ENCODE data around the gene EARS2. TPM values are rescaled to one million over a fixed set of nuclear protein-coding genes. Genes with fewer than 3 reads are reported as not detected.

Gene EARS2
- total RNA-seq, 2 donors from 2014 or later: 10.0 to 13.0 TPM

GRCh38 chr16:23579371-23579770 lies 22.2 kb upstream of the EARS2 start:
- H3K4me1 Mint-ChIP-seq: peaks cover 5% of the 10 kb centered on the region
- no peaks in the 10 kb centered on the region for H3K27me3 Mint-ChIP-seq
- no peak overlapping the region for H3K4me3 Mint-ChIP-seq
- H3K27ac Mint-ChIP-seq: peak overlapping the region; percentile 2
- no peak for ATAC-seq
- no peak for DNase-seq
- H3K36me3 Mint-ChIP-seq (ENCODE audit: low read depth): peaks cover 3% of the 10 kb centered on the region
- H3K9me3 ChIP-seq (ENCODE audit: control insufficient read depth, low read length, poor library complexity, severe bottlenecking): no peaks in the 10 kb centered on the region

- Mint-ChIP-seq H3K36me3 (ENCODE audit: low read depth) (no peaks in the 10 kb centered on the region), H3K4me3 (no peak overlapping the region), H3K4me1 (peaks cover 2% of the 10 kb centered on the region), H3K27ac (no peak overlapping the region), H3K27me3 (no peaks in the 10 kb centered on the region)
- H3K9me3 ChIP-seq (ENCODE audit: control insufficient read depth, low read length, poor library complexity, severe bottlenecking): no peaks in the 10 kb centered on the region
- DNase-seq (no peak), ATAC-seq (no peak)
These were observed 21.1 kb upstream of the EARS2 start for GRCh38 chr16:23578101-23578830.

- no peaks in the 10 kb centered on the region for H3K36me3 Mint-ChIP-seq (ENCODE audit: low read depth)
- ATAC-seq: no peak
- no peak overlapping the region for H3K4me3 Mint-ChIP-seq
- no peaks in the 10 kb centered on the region for H3K27me3 Mint-ChIP-seq
- H3K27ac Mint-ChIP-seq: no peak overlapping the region
- peaks cover 2% of the 10 kb centered on the region for H3K4me1 Mint-ChIP-seq
- no peaks in the 10 kb centered on the region for H3K9me3 ChIP-seq (ENCODE audit: control insufficient read depth, low read length, poor library complexity, severe bottlenecking)
- no peak for DNase-seq
These were observed 20.3 kb upstream of the EARS2 start for GRCh38 chr16:23577493-23577892.

- no peaks in the 10 kb centered on the region for H3K27me3 Mint-ChIP-seq
- peaks cover 3% of the 10 kb centered on the region for H3K4me1 Mint-ChIP-seq
- no peak for DNase-seq
- no peak overlapping the region for H3K4me3 Mint-ChIP-seq
- H3K9me3 ChIP-seq (ENCODE audit: control insufficient read depth, low read length, poor library complexity, severe bottlenecking): no peaks in the 10 kb centered on the region
- no peak overlapping the region for H3K27ac Mint-ChIP-seq
- peaks cover 4% of the 10 kb centered on the region for H3K36me3 Mint-ChIP-seq (ENCODE audit: low read depth)
- no peak for ATAC-seq
These were observed 18.7 kb upstream of the EARS2 start for GRCh38 chr16:23575834-23576233.

- no peak overlapping the region for H3K27ac Mint-ChIP-seq
- ATAC-seq: no peak
- DNase-seq: no peak
- H3K4me1 Mint-ChIP-seq: peaks cover 6% of the 10 kb centered on the region
- no peaks in the 10 kb centered on the region for H3K27me3 Mint-ChIP-seq
- no peak overlapping the region for H3K4me3 Mint-ChIP-seq
- H3K9me3 ChIP-seq (ENCODE audit: control insufficient read depth, low read length, poor library complexity, severe bottlenecking): no peaks in the 10 kb centered on the region
- peaks cover 7% of the 10 kb centered on the region for H3K36me3 Mint-ChIP-seq (ENCODE audit: low read depth)
These were observed 16.7 kb upstream of the EARS2 start for GRCh38 chr16:23573817-23574216.

GRCh38 chr16:23572394-23572793 lies 15.2 kb upstream of the EARS2 start:
- Mint-ChIP-seq H3K27ac (peak overlapping the region; percentile 43), H3K4me1 (peaks cover 6% of the 10 kb centered on the region), H3K36me3 (ENCODE audit: low read depth) (peaks cover 7% of the 10 kb centered on the region), H3K27me3 (no peaks in the 10 kb centered on the region), H3K4me3 (no peak overlapping the region)
- ATAC-seq (no peak), DNase-seq (no peak)
- no peaks in the 10 kb centered on the region for H3K9me3 ChIP-seq (ENCODE audit: control insufficient read depth, low read length, poor library complexity, severe bottlenecking)

- peaks cover 6% of the 10 kb centered on the region for H3K4me1 Mint-ChIP-seq
- no peak for DNase-seq
- H3K4me3 Mint-ChIP-seq: no peak overlapping the region
- H3K27ac Mint-ChIP-seq: peak overlapping the region; percentile 43
- H3K9me3 ChIP-seq (ENCODE audit: control insufficient read depth, low read length, poor library complexity, severe bottlenecking): no peaks in the 10 kb centered on the region
- H3K27me3 Mint-ChIP-seq: no peaks in the 10 kb centered on the region
- ATAC-seq: no peak
- H3K36me3 Mint-ChIP-seq (ENCODE audit: low read depth): peaks cover 7% of the 10 kb centered on the region
These were observed 14.7 kb upstream of the EARS2 start for GRCh38 chr16:23571895-23572294.

GRCh38 chr16:23570992-23571632 lies 14.0 kb upstream of the EARS2 start:
- peak overlapping the region; percentile 43 for H3K27ac Mint-ChIP-seq
- ATAC-seq: no peak
- H3K9me3 ChIP-seq (ENCODE audit: control insufficient read depth, low read length, poor library complexity, severe bottlenecking): no peaks in the 10 kb centered on the region
- H3K4me3 Mint-ChIP-seq: no peak overlapping the region
- no peak for DNase-seq
- peaks cover 7% of the 10 kb centered on the region for H3K36me3 Mint-ChIP-seq (ENCODE audit: low read depth)
- H3K4me1 Mint-ChIP-seq: peaks cover 6% of the 10 kb centered on the region
- no peaks in the 10 kb centered on the region for H3K27me3 Mint-ChIP-seq

GRCh38 chr16:23567602-23568001 lies 10.5 kb upstream of the EARS2 start:
- no peaks in the 10 kb centered on the region for H3K9me3 ChIP-seq (ENCODE audit: control insufficient read depth, low read length, poor library complexity, severe bottlenecking)
- Mint-ChIP-seq H3K4me3 (no peak overlapping the region), H3K27me3 (no peaks in the 10 kb centered on the region), H3K4me1 (peaks cover 7% of the 10 kb centered on the region), H3K27ac (no peak overlapping the region), H3K36me3 (ENCODE audit: low read depth) (peaks cover 15% of the 10 kb centered on the region)
- ATAC-seq (no peak), DNase-seq (no peak)

GRCh38 chr16:23566724-23567123 lies 9.6 kb upstream of the EARS2 start:
- H3K4me1 Mint-ChIP-seq: peaks cover 6% of the 10 kb centered on the region
- H3K27ac Mint-ChIP-seq: no peak overlapping the region
- ATAC-seq (no peak), DNase-seq (no peak)
- no peaks in the 10 kb centered on the region for H3K9me3 ChIP-seq (ENCODE audit: control insufficient read depth, low read length, poor library complexity, severe bottlenecking)
- no peak overlapping the region for H3K4me3 Mint-ChIP-seq
- no peaks in the 10 kb centered on the region for H3K27me3 Mint-ChIP-seq
- H3K36me3 Mint-ChIP-seq (ENCODE audit: low read depth): peaks cover 12% of the 10 kb centered on the region

GRCh38 chr16:23564575-23565363 lies 7.6 kb upstream of the EARS2 start:
- Mint-ChIP-seq H3K27me3 (no peaks in the 10 kb centered on the region), H3K4me3 (no peak overlapping the region), H3K36me3 (ENCODE audit: low read depth) (peaks cover 10% of the 10 kb centered on the region), H3K27ac (no peak overlapping the region), H3K4me1 (peaks cover 10% of the 10 kb centered on the region)
- ATAC-seq (no peak), DNase-seq (no peak)
- no peaks in the 10 kb centered on the region for H3K9me3 ChIP-seq (ENCODE audit: control insufficient read depth, low read length, poor library complexity, severe bottlenecking)

- Mint-ChIP-seq H3K27me3 (no peaks in the 10 kb centered on the region), H3K4me1 (peaks cover 12% of the 10 kb centered on the region), H3K36me3 (ENCODE audit: low read depth) (peaks cover 8% of the 10 kb centered on the region), H3K4me3 (no peak overlapping the region), H3K27ac (no peak overlapping the region)
- ATAC-seq (no peak), DNase-seq (no peak)
- no peaks in the 10 kb centered on the region for H3K9me3 ChIP-seq (ENCODE audit: control insufficient read depth, low read length, poor library complexity, severe bottlenecking)
These were observed 6.0 kb upstream of the EARS2 start for GRCh38 chr16:23563186-23563585.

GRCh38 chr16:23562505-23562904 lies 5.4 kb upstream of the EARS2 start:
- no peak for ATAC-seq
- peaks cover 8% of the 10 kb centered on the region for H3K36me3 Mint-ChIP-seq (ENCODE audit: low read depth)
- DNase-seq: no peak
- no peaks in the 10 kb centered on the region for H3K9me3 ChIP-seq (ENCODE audit: control insufficient read depth, low read length, poor library complexity, severe bottlenecking)
- no peaks in the 10 kb centered on the region for H3K27me3 Mint-ChIP-seq
- no peak overlapping the region for H3K27ac Mint-ChIP-seq
- no peak overlapping the region for H3K4me3 Mint-ChIP-seq
- H3K4me1 Mint-ChIP-seq: peaks cover 12% of the 10 kb centered on the region

Data from T-helper 17 cell (primary cell).